Measurements from ENCODE around the gene SCFD1.
"Not testable (repeated sequence)": the region's sequence is repeated elsewhere in the genome, so short reads cannot be mapped to it uniquely, and the experiment has no call there.

SCFD1 gene

GRCh38 chr14:30614155-30614554 lies 8.0 kb upstream of the SCFD1 start:
- DNase-seq, result no peak

GRCh38 chr14:30620178-30620577 lies 1.9 kb upstream of the SCFD1 start:
- no peak for DNase-seq

- no peak for DNase-seq
Measured at GRCh38 chr14:30621354-30621939, 672 bp upstream of the SCFD1 start.

GRCh38 chr14:30623412-30624131 lies 1.5 kb downstream of the SCFD1 start:
- DNase-seq, result no peak

- DNase-seq, result no peak
Measured at GRCh38 chr14:30624132-30624423, 2.0 kb downstream of the SCFD1 start.

- DNase-seq, result no peak
Measured at GRCh38 chr14:30625533-30625932, 3.4 kb downstream of the SCFD1 start.

- DNase-seq, result not testable (repeated sequence)
Measured at GRCh38 chr14:30629432-30629831, 7.3 kb downstream of the SCFD1 start.

GRCh38 chr14:30630248-30630647 lies 8.1 kb downstream of the SCFD1 start:
- DNase-seq, result no peak

- DNase-seq, result no peak
Measured at GRCh38 chr14:30632730-30633129, 10.6 kb downstream of the SCFD1 start.

- no peak for DNase-seq
Measured at GRCh38 chr14:30638926-30639325, 16.8 kb downstream of the SCFD1 start.

GRCh38 chr14:30641207-30641606 lies 19.1 kb downstream of the SCFD1 start:
- DNase-seq, result no peak

- DNase-seq, result not testable (repeated sequence)
Measured at GRCh38 chr14:30644462-30644861, 22.3 kb downstream of the SCFD1 start.

GRCh38 chr14:30645600-30645999 lies 23.5 kb downstream of the SCFD1 start:
- no peak for DNase-seq

GRCh38 chr14:30648471-30648870 lies 26.4 kb downstream of the SCFD1 start:
- no peak for DNase-seq

GRCh38 chr14:30651937-30652336 lies 29.8 kb downstream of the SCFD1 start:
- DNase-seq, result no peak

- no peak for DNase-seq
Measured at GRCh38 chr14:30655124-30655523, 33.0 kb downstream of the SCFD1 start.

GRCh38 chr14:30655658-30656057 lies 33.5 kb downstream of the SCFD1 start:
- DNase-seq, result no peak

GRCh38 chr14:30656190-30656632 lies 34.1 kb downstream of the SCFD1 start:
- no peak for DNase-seq

GRCh38 chr14:30657050-30657449 lies 34.9 kb downstream of the SCFD1 start:
- DNase-seq, result no peak

GRCh38 chr14:30657606-30658163 lies 35.6 kb downstream of the SCFD1 start:
- no peak for DNase-seq

GRCh38 chr14:30658645-30659044 lies 36.5 kb downstream of the SCFD1 start:
- DNase-seq, result no peak

- no peak for DNase-seq
Measured at GRCh38 chr14:30669594-30669993, 47.5 kb downstream of the SCFD1 start.

- no peak for DNase-seq
Measured at GRCh38 chr14:30673071-30673470, 51.0 kb downstream of the SCFD1 start.

GRCh38 chr14:30678926-30679431 lies 56.9 kb downstream of the SCFD1 start:
- DNase-seq, result no peak
